HepG2 (cell line): Measurements from ENCODE around the gene THADA. TPM values are rescaled to one million over a fixed set of nuclear protein-coding genes. Genes with fewer than 3 reads are reported as not detected.
A peak's percentile ranks its signal among the peaks of the same experiment; 100 is the strongest.

Experiments
- FOSL2 ChIP-seq: sonication (generic); formaldehyde crosslinking; IDR thresholded peaks from 2 replicates; pipeline ENCODE4 v1.4.0; 2020; ENCODE audit warnings: missing genetic modification reagents
- FOXJ3 ChIP-seq: sonication (generic); formaldehyde crosslinking; IDR thresholded peaks from 2 replicates; pipeline ENCODE4 v1.4.0; 2020; ENCODE audit warnings: missing genetic modification reagents, mild to moderate bottlenecking, borderline replicate concordance
- GFI1 ChIP-seq: sonication (generic); formaldehyde crosslinking; IDR thresholded peaks from 2 replicates; pipeline ENCODE4 v1.5.0; 2020; ENCODE audit warnings: missing genetic modification reagents, mild to moderate bottlenecking, borderline replicate concordance
- HOMEZ ChIP-seq: IDR thresholded peaks from 2 replicates; pipeline ENCODE4 v1.6.1; 2016; ENCODE audit warnings: low read depth
- ISL2 ChIP-seq: sonication (generic); formaldehyde crosslinking; IDR thresholded peaks from 2 replicates; pipeline ENCODE4 v1.5.0; 2020; ENCODE audit warnings: missing genetic modification reagents
- KDM3A ChIP-seq: IDR thresholded peaks from 2 replicates; pipeline ENCODE4 v1.6.1; 2018; ENCODE audit warnings: low read depth, missing compliant biosample characterization
- KMT2B ChIP-seq: IDR thresholded peaks from 2 replicates; pipeline ENCODE4 v1.6.1; 2016; ENCODE audit warnings: missing genetic modification reagents, missing compliant biosample characterization
- MIXL1 ChIP-seq: IDR thresholded peaks from 2 replicates; pipeline ENCODE4 v1.6.1; 2016
- NCOA2 ChIP-seq: sonication (generic); formaldehyde crosslinking; IDR thresholded peaks from 2 replicates; pipeline ENCODE4 v1.8.0; 2022; ENCODE audit warnings: inconsistent platforms
- NFYB ChIP-seq: sonication (generic); formaldehyde crosslinking; IDR thresholded peaks from 2 replicates; pipeline ENCODE4 v1.4.0; 2020; ENCODE audit warnings: missing genetic modification reagents
- PAXIP1 ChIP-seq: sonication (generic); formaldehyde crosslinking; conservative IDR thresholded peaks from 2 replicates; pipeline ENCODE4 v1.4.0; 2020; ENCODE audit warnings: mild to moderate bottlenecking, missing genetic modification reagents, moderate library complexity
- PITX1 ChIP-seq: sonication (generic); formaldehyde crosslinking; IDR thresholded peaks from 2 replicates; pipeline ENCODE4 v1.5.1; 2020; ENCODE audit warnings: mild to moderate bottlenecking, missing genetic modification reagents
- RCOR2 ChIP-seq: IDR thresholded peaks from 2 replicates; pipeline ENCODE4 v1.6.1; 2016; ENCODE audit warnings: missing biosample characterization, missing genetic modification reagents
- RFXANK ChIP-seq: IDR thresholded peaks from 2 replicates; pipeline ENCODE4 v1.6.1; 2016
- TFAP4 ChIP-seq: sonication (generic); IDR thresholded peaks from 2 replicates; pipeline ENCODE4 v1.6.1; 2016; ENCODE audit warnings: low read depth, borderline replicate concordance
- ZNF143 ChIP-seq: sonication (generic); formaldehyde crosslinking; IDR thresholded peaks from 2 replicates; pipeline ENCODE4 v1.4.0; 2020; ENCODE audit warnings: missing genetic modification reagents
- ZNF281 ChIP-seq: sonication (generic); formaldehyde crosslinking; IDR thresholded peaks from 2 replicates; pipeline ENCODE4 v1.4.0; 2020; ENCODE audit warnings: missing genetic modification reagents, borderline replicate concordance
- ZNF335 ChIP-seq: sonication (generic); formaldehyde crosslinking; IDR thresholded peaks from 2 replicates; pipeline ENCODE4 v1.4.0; 2020; ENCODE audit warnings: missing genetic modification reagents
- ZNF468 ChIP-seq: sonication (generic); formaldehyde crosslinking; IDR thresholded peaks from 2 replicates; pipeline ENCODE4 v1.8.0; 2022; ENCODE audit warnings: mild to moderate bottlenecking, moderate library complexity, missing genetic modification reagents
- ZNF546 ChIP-seq: sonication (generic); formaldehyde crosslinking; conservative IDR thresholded peaks from 2 replicates; pipeline ENCODE4 v1.8.1; 2023; ENCODE audit warnings: mild to moderate bottlenecking, missing genetic modification reagents
- ZSCAN29 ChIP-seq: sonication (generic); formaldehyde crosslinking; conservative IDR thresholded peaks from 2 replicates; pipeline ENCODE4 v1.4.0; 2020; ENCODE audit warnings: mild to moderate bottlenecking, missing genetic modification reagents
- polyA plus RNA-seq, 8 experiments: library from polyadenylated mRNA; depleted of rRNA in 3 of 8; stranded (reverse) in 7 of 8; unstranded in 1 of 8; fragments of >200 nt; fragmentation: Illumina TruSeq in 4 of 8; extraction: Trizol in 4 of 8; gene quantifications; 2 replicates each; pipeline versions ENCODE4 v1.2.1 to v1.2.3, GENCODE V29; 2011 to 2016; ENCODE audit warnings: low read depth in 4 of 8, missing spikeins in 1 of 8, mixed read lengths in 1 of 8; ENCODE audit not compliant: insufficient read depth in 1 of 8
- total RNA-seq, 5 experiments: library from RNA; depleted of rRNA; stranded (reverse); fragments of >200 nt; fragmentation: Illumina TruSeq; extraction: Trizol; gene quantifications; 2 replicates each; pipeline ENCODE4 v1.2.3, GENCODE V29; 2016; ENCODE audit warnings: low read depth in 1 of 5

The THADA gene
- total and polyA plus RNA-seq, 2 of the 13 experiments (the other 11 are each of a cell fraction or from before 2014, with no cell fraction given), result 12.7 to 21.7 TPM

- peak; percentile 96 for TF ChIP-seq HOMEZ (CRISPR knock-in tag)
- TF ChIP-seq TFAP4, result 0 out of 2 replicates have a peak, but pooled peaks have one; percentile 14
- no peak for TF ChIP-seq ZNF143 (CRISPR knock-in tag)
- TF ChIP-seq PAXIP1, result peak; percentile 98
- peak; percentile 88 for TF ChIP-seq GFI1 (CRISPR knock-in tag)
- 0 out of 2 replicates have a peak, but pooled peaks have one; percentile 13 for TF ChIP-seq ZSCAN29 (CRISPR knock-in tag)
- peak; percentile 60; the same call in 1 of the 2 replicates for TF ChIP-seq ZNF335 (CRISPR knock-in tag)
- TF ChIP-seq ZNF546 (CRISPR knock-in tag), result peak; percentile 57; the same call in 1 of the 2 replicates
- peak; percentile 13; the same call in 1 of the 2 replicates for TF ChIP-seq FOSL2 (CRISPR knock-in tag)
- TF ChIP-seq MIXL1, result peak; percentile 93
- TF ChIP-seq FOXJ3, result peak; percentile 95; the same call in 1 of the 2 replicates
- 0 out of 2 replicates have a peak, but pooled peaks have one; percentile 4 for TF ChIP-seq ZNF468 (CRISPR knock-in tag)
- no peak for TF ChIP-seq NFYB (CRISPR knock-in tag)
- peak; percentile 93 for TF ChIP-seq NCOA2
- peak; percentile 95 for TF ChIP-seq RCOR2 (CRISPR knock-in tag)
- peak; percentile 8; the same call in 1 of the 2 replicates for TF ChIP-seq ZNF281
- TF ChIP-seq PITX1 (CRISPR knock-in tag), result peak; percentile 77; the same call in 1 of the 2 replicates
- TF ChIP-seq RFXANK (CRISPR knock-in tag), result peak; percentile 39; the same call in 1 of the 2 replicates
- peak; percentile 71 for TF ChIP-seq KMT2B (CRISPR knock-in tag)
- TF ChIP-seq ISL2 (CRISPR knock-in tag), result peak; percentile 93
- TF ChIP-seq KDM3A (CRISPR knock-in tag), result peak; percentile 61; the same call in 1 of the 2 replicates
Measured at GRCh38 chr2:43389581-43390466, 206.0 kb downstream of the THADA start (continued).
